GM18520 (cell line): ENCODE results near the gene CNR2.
A peak's percentile ranks its signal among the peaks of the same experiment; 100 is the strongest.
"Not testable (repeated sequence)": the region's sequence is repeated elsewhere in the genome, so short reads cannot be mapped to it uniquely, and the experiment has no call there.

Source experiments
- ATAC-seq: cut with Tn5 transposase; IDR thresholded peaks from one replicate; pipeline ENCODE4 v1.9.1; 2021; ENCODE audit not compliant: unreplicated experiment

CNR2 gene

DNA sequence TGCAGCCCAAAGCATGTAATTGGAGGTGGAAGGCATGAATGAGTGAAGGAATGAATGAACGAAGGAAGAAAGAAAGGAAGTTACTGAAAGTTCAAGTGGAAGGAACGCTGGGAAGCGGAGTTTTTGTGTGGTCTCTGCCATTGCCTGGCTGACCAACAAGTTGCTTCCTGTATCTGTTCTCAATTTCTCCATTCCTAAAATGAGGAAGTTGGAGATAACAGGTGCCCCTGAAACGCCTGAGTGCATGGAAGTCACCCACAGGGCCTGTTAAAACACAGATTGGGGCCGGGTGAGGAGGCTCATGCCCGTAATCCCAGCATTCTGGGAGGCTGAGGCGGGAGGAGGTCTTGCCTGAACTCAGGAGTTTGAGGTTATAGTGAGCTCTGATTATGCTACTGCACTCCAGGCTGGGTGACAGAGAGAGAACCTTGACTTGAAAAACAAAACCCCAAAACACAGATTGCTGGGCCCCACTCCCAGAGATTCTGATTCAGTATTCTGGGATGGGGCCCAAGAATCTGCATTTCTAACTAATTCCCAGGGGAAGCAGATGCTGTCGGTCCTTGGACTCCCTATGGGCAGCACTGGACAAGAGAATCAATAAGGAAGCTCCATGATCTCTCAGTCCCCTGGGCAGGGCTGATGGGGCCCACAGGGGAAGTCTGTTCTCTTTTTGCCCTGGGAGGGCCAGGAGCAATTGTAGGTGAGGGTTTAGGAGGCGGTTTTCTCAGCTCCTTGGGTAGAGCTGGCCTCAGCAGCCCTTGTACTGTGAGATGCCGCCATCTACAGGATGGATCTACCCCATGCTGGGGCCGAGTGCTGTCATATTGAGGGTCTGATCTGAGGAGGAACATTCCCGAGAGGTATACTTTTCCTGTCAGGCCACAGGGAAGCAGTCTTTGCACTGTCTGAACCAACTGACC, 3.3 kb upstream of the CNR2 start:
- ATAC-seq: no peak

DNA sequence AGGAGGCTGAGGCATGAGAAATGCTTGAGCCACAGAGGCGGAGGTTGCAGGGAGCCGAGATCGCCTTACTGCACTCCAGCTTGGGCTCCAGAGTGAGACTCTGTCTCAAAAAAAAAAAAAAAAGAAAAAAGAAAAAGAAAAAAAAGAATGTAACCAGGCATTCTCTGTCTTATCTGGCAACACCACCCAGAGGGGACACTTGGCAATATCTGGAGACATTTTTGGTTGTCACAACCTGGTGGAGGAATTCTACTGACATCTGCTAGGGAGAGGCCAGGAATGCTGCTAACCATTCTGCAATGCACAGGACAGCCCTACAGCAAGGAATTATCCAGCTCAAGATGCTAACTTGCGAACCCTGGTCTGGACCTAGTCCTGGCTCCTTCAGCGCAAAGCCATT, 2.3 kb upstream of the CNR2 start:
- ATAC-seq: no peak

DNA sequence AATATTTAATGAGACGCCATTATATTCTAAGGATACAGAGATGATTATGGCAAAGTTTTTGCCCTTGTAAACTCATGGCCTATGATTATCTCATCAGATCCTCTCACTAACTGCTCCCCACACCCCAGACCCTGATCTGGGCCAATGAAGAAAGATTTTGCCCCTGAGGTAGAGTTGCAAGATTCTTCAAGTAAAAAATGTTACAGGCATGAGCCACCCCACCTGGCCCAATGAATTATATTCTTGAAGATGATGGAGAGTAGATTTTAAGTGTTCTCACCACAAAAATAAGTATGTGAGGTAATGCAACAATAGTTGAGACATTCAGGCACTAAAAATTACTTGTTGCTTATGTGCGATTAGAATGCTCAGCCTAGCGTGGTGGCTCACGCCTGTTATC, 1.8 kb upstream of the CNR2 start:
- ATAC-seq: no peak

DNA sequence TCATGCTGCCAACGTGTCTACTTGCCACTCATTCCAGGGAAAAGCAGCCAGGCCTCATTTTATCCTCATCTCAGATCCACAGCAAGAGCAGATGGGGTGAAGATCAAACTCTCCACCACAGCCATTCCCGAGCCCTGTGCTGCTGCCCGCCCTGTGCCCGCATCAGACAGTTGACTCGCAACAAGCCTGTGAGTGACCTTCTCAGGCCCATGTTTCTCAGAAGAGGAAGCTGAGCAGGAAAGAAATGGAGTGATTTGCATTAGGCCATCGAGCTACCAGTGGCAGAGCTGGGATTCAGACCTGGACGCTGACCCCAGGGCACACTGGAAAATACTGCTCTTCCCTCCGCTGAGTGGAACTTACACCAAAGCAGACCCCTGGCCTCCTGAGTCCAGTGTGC, 1.2 kb downstream of the CNR2 start:
- no peak for ATAC-seq

DNA sequence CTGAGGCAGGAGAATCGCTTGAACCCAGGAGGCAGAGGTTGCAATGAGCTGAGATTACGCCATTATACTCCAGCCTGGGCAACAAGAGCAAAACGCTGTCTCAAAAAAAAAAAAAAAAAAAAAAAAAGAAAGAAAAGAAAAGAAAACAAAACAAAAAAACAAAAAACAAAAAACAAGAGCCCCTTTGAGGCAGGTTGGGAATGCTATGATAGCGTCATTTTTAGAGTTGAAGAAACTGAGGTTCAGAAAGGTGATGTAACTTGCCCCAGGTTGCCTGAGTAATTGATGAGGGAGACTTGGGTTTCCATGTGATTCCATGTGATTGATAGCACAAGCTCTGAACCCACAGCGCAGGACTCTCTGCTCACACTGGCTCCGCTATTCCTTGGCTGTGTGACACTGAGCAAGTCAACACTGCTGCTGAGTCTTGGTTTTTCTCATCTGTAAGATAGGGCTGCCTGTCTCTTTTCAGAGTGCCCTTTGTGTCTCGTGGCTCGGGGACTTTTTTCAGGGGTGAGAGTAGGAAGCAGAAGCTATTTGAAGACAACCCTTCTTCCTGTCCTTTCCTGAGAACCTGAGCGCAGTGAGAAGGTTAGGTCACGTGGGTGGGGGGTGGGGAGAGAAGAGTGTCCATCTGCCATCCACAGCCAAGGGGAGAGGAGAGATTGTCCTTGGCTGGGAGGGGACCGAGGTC, 2.5 kb downstream of the CNR2 start:
- ATAC-seq: no peak

DNA sequence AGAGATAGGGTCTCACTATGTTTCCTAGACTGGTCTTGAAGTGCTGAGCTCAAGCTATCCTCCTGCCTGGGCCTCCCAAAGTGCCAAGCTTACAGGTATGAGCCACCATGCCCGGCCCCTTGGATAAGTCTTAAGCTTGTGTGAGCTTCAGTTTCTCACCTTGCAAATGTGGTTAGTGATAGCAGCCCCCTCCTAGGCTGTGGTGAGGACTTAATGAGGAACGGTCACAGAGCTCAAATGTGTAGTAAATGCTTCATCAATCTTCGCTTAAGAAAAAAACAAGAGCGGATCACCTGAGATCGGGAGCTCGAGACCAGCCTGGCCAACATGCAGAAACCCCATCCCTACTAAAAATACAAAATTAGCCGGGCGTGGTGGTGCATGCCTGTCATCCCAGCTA, 3.0 kb downstream of the CNR2 start:
- ATAC-seq: no peak

DNA sequence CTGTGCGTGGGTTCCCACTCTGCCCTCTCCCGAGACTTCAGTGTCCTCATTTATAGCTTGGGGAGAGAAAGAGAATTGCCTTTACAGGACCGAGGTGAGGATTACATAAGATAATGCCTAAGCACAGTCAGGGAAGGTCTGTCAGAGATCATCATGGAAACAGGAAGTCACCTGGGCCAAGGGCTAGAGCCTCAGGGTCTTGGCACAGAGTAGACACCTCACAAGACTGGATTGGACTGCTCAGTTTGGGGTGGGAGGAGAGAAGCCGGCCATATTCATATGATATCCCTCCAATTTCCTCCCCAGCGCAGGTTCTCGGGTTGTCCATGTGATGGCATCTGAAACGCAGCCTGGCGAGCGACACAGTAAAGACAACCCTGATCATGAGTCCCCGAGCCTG, 3.8 kb downstream of the CNR2 start:
- ATAC-seq: no peak

DNA sequence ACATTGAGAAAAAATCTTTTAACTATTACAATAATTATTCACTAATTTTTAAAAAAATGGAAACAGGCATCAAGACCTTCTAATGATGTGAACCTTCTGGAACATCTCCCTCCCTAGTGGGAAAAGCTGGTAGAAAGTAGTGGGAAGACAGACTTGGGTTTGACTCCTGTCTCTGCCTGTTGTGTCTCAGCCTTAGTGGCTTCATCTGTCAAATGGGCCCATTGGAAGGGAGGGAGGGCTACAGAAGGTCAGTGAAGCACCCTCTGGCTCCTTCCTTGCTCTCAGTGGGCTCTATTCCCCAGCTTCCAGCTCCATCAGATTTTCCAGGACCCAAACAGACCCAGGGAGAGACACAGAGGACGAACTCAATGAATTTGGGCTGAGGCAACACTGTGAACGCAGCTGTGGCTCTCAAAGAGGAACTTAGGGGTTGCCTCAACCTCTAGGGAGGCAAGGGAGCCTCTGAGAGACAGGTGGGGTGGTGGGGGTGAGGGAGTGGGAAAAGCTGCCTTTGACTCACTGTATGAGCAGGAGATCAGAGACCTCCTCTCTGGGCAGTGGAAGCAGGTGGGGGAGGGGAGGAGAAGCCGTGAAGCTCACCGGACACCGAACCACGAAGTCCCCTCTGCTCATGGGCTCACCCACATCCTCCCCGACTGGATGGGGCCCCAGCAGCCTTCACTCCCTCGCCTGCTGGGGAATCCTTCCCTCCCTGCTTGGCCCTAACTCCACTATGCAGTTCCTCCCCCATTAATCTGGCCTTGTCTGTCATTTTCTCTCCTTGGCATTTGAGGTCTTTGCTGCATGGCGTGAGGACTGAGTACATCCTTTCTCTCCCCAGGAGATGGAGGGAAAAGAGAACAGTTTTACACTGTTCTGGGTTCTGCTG, 4.5 kb downstream of the CNR2 start:
- no peak for ATAC-seq

DNA sequence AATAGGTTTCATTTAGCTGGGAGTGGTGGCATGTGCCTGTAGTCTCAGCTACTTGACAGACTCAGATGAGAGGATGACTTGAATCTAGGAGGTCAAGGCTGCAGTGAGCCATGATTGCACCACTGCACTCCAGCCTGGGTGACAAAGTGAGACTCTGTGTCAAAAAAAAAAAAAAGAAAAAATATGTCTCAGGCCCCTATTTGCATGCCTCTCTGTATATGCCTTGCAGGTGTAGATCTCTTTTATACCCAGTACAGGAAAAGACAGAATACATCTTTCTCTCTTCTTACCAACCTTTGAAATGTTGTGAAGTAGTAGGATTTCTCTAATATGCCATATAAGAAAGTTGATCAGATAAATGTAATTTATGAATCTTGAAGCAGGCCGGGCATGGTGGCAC, 6.4 kb downstream of the CNR2 start:
- no peak for ATAC-seq

DNA sequence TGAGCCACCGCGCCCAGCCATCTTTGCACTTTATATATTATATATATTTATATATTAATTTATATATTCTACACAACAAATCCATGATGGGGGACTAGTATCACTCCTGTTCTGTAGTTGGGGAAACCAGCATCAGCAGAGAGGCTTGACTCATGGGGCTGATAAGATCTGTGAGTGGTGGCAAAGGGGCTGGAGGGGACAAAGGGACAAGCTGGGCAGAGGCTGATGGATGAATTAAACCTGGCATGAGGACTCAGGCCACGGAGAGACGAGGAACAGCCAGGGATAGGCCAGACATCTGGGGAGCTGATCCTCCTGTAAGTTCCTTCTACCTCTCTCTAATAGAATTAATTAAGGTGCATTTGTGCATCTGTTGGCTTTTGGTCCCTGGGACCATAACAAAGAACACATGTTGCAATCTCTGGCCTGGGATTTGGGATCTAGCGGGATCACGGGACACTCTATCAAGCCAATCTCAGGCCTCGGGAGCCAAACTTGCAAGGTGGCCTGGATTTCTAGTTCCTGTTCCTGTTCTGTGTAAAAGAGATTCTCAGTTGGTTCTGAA, 7.6 kb downstream of the CNR2 start:
- ATAC-seq: no peak

DNA sequence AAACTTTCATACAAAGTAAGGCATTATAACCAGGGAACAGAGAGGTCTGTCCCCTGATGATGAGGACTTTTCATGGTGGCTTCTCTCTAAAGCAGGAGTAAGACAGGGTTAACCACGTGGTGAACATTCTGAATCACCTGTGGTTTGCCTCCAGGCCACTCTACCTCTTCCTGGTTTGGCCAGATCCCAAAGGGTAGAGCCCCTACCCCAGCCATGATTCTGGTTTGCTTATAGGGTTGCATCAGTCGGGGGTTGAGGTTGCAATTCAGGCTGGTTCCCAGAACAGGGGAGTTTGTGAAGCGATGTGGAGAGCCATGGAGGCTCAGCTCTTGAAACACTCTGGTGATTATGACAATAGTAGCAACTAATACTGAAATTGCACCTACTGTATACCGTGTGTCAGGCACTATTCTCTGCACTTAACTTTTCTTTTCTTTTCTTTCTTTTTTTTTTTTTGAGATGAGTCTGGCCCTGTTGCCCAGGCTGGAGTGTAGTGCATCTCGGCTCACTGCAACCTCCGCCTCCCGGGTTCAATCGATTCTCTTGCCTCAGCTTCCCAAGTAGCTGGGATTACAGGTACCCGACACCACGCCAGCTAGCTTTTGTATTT, 8.3 kb downstream of the CNR2 start:
- ATAC-seq: no peak

DNA sequence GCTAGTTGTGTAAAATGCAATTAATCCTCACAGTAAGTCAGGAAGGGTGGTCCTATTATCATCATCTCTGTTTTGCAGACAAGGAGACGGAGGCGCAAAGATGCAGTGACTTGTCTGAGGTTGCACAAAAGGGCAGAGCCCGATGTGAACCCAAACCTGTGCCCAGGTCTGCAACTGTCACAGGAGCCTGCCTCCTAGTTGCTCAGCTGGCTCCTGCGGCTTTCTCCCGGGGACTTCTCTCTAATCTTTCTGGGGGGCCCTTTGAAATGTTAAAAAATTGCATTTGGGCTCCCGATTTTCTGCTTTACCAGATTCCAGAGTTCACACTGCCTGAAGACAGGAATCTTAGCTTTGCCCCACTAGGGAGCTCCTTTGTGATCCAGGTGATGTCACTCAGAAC, 9.4 kb downstream of the CNR2 start:
- ATAC-seq: no peak

DNA sequence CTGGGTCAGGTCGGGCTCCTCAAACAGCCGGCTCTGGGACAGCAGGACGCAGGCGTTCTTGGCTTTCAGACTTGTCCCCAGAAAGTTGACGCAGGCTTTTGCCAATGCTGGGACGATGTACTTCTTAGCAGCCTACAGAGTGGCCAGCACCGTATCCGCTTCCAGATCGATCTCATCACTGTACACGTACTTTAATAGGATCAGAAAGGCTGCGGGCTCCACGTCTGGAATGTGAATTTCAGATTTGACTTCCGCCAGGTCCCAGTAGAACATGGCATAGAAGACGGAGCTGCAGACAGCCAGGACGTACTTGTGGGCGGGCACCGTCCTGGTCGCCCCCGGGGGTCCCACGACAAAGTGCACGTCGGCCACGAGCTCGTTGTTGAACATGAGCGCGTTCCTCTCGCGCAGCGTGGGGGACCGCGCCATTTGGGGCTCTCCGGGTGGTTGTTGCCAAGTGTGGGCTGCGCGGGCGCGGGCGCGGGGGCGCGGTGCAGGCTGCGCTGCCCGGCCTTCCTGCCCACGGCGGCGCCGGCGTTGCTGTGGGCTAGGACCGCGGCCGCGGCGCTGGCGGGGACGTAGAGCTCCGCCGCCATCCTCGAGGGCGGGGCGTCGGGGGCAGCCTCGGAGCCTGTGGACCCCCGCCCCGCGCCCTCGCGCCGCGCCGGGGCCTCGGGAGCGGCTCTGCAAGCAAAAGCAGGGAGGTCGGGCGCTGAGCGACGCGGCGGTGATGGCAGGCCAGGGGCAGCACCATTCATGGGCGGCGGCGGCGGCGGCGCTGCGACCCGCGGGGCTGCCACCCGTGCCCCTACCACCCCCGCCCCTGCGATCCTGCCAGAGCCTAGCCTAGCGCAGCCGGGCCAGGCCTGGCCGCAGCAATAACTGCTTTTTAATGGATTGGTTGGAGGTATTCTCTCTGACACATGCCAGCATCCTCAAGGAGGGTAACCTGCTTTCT, 10.6 kb downstream of the CNR2 start:
- no peak for ATAC-seq

DNA sequence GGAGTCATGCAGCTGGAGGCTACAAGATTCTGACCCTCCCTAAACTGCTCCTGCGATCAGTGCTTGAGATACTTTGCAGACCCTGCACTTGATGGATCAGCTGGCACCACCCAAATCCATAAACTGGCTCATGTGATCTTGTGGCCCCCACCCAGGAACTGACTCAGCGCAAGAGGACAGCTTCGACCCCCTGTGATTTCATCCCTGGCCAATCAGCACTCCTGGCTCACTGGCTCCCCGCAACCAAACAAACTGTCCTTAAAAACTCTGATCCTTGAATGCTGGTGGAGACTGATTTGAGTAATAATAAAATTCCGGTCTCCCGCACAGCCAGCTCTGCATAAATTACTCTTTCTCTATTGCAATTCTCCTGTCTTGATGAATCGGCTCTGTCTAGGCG, 13.1 kb downstream of the CNR2 start:
- ATAC-seq: not testable (repeated sequence)

DNA sequence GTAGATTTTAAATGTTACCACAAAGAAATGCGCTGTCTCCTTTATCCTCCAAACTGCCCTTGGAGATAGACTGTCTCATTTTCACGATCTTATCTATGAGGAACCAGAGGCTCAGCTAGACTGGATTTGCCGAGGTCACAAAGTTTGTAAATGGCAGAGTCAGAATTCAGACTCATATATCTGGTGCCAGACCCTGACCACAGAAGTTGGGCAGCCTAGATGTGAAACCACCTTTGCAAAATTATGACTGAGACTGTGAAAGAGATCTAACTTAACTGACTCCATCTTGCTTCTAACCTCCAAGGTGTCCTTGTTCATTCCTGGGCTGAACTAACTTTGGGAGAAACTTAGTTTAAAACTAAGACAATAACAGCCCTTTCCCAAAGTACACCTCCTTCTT, 14.1 kb downstream of the CNR2 start:
- no peak for ATAC-seq

DNA sequence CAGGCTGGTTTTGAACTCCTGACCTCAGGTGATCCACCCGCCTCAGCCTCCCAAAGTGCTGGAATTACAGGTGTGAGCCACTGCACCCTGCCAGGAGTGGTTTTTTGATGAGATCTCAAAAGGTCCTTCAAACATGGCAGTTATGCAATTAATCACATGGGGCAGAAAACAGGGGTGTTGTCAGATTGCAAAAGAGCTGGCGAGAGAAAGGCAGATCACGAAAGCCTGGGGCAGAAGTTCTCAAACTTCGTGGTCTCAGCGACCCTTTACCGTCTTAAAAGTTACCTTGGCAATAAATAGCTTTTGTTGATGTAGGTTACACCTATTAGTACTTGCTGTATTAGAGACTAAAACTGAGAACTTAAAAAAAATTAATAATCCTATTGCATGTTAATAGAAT, 16.1 kb downstream of the CNR2 start:
- ATAC-seq: no peak

DNA sequence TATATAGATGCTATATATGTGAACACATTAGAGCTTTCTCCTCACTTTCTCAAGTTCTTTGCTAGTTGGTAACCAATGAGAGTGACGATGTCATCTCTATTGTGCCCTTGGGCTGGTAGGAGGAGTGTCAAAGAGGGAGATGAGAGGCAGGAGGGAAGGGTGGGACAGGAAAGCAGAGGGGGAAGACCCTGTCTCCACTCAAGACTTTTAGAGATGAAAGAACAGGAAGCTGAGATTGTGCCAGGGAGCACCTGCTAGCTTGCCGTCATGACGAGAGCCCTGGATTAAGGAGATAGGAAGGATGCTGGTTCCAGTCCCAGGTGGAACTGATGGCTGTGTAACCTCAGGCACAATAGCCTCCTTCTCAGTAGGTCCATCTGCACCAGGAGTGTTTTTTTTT, 16.7 kb downstream of the CNR2 start:
- no peak for ATAC-seq

DNA sequence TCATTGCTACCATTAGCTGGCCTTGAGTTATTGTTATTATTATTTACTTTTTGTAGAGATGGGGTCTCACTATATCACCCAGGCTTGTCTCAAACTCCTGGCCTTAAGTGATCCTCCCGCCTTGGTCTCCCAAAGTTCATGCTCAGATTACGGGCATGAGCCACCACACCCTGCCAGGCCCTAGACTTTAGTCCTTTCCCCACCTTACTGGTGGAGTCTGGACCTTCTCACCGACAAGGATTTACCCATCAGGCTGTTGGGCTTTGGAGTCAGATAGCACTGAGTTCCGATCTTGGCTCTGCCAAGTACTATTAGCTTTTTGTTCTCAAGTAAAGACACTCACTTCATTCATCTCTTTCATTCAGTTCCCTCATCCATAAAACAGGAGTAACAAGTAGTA, 17.2 kb downstream of the CNR2 start:
- no peak for ATAC-seq

DNA sequence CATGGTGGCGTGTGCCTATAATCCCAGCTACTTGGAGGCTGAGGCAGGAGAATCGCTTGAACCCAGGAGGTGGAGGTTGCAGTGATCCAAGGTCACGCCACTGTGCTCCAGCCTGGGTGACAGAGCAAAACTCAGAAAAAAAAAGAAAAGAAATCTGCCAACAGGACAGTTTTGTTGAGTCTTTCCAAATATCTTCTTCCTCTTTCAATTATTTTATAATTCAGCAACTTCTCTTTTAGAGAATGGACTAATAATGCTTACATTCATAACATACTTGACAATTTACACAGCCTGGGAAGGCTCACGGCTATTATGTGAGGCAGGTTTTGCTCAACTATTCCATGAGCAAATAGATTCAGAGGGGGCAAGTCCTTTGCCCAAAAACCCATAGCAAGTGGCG, 18.1 kb downstream of the CNR2 start:
- no peak for ATAC-seq

DNA sequence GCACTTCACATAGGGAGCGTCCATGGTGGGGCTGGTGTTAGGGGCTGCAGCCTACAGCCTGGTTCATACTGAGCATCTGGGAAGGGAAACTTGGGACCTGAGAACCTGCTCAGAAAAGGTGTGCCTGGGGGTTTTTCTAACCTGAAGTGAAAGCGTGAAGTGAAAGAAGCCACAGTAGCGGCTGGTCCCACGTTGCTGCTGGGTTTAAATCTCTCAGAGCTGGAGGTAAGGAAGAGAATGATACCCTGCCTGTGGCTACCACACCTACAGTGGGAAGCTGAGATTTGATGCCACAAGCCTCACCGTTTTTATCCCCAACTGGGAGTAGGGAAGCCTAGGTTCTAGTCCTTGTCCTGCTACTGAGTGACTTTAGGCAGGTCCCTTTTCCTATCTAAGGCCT, 24.1 kb downstream of the CNR2 start:
- peak; percentile 40 for ATAC-seq
